Measurements from ENCODE around the gene NID2.

NID2 gene, protein sequence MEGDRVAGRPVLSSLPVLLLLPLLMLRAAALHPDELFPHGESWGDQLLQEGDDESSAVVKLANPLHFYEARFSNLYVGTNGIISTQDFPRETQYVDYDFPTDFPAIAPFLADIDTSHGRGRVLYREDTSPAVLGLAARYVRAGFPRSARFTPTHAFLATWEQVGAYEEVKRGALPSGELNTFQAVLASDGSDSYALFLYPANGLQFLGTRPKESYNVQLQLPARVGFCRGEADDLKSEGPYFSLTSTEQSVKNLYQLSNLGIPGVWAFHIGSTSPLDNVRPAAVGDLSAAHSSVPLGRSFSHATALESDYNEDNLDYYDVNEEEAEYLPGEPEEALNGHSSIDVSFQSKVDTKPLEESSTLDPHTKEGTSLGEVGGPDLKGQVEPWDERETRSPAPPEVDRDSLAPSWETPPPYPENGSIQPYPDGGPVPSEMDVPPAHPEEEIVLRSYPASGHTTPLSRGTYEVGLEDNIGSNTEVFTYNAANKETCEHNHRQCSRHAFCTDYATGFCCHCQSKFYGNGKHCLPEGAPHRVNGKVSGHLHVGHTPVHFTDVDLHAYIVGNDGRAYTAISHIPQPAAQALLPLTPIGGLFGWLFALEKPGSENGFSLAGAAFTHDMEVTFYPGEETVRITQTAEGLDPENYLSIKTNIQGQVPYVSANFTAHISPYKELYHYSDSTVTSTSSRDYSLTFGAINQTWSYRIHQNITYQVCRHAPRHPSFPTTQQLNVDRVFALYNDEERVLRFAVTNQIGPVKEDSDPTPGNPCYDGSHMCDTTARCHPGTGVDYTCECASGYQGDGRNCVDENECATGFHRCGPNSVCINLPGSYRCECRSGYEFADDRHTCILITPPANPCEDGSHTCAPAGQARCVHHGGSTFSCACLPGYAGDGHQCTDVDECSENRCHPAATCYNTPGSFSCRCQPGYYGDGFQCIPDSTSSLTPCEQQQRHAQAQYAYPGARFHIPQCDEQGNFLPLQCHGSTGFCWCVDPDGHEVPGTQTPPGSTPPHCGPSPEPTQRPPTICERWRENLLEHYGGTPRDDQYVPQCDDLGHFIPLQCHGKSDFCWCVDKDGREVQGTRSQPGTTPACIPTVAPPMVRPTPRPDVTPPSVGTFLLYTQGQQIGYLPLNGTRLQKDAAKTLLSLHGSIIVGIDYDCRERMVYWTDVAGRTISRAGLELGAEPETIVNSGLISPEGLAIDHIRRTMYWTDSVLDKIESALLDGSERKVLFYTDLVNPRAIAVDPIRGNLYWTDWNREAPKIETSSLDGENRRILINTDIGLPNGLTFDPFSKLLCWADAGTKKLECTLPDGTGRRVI (N-terminal part only)

DNA sequence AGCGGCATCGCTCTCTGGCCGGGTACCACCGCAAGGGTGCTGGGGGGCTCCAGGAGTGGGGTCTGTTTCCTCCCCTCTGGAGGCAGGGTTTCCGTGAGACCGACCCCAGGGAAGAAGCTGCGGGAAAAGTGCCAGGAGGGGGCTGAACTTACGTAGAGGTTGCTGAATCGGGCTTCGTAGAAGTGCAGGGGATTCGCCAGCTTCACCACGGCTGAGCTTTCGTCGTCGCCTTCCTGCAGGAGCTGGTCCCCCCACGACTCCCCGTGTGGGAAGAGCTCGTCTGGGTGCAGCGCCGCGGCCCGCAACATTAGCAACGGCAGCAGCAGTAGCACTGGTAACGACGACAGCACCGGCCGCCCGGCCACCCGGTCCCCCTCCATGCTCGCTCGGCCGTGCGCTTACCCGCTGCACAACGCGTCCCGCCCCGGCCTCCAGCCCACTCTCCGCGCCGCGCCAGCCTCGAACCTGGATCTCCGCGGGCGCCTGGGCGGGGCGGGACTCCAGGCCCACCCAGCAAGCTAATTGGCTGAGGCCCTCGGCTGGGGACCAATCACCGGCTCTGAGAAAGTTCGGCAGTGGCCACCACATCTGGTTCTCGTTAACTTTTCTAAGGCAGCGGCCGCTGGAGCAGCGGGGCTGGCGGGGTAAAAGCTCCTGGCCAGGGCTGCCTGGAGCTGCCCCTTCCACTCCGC lies at the start of gene NID2:
NID2 (minus strand) TSS at position 445 of the 692 bp plus-strand sequence; CDS start at position 380, 65 bp downstream.
- peak; percentile 9 to 12 for DNase-seq

- DNase-seq, result no peak
Measured at GRCh38 chr14:52117111-52117832, 48.4 kb upstream of the NID2 start.

DNA sequence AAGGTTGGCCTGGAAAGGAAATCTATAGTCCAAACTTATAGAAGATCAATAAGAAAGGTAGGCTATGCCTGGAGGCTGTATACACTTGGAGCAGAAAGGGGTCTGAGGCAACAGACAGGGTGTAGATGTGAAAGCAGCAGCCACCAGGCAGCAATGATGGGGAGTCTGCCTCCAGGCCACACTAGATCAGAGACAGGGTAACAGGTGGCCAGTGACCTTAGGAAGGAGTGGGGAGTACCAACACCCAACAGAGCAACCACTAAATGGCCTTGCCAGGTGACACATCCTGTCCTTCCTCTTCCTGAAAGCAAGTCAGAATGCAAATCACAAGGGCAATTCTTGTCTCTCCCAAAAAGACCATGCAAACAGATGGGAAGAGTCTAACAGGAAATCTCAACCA lies 46.4 kb upstream of the NID2 start:
- no peak for DNase-seq

DNA sequence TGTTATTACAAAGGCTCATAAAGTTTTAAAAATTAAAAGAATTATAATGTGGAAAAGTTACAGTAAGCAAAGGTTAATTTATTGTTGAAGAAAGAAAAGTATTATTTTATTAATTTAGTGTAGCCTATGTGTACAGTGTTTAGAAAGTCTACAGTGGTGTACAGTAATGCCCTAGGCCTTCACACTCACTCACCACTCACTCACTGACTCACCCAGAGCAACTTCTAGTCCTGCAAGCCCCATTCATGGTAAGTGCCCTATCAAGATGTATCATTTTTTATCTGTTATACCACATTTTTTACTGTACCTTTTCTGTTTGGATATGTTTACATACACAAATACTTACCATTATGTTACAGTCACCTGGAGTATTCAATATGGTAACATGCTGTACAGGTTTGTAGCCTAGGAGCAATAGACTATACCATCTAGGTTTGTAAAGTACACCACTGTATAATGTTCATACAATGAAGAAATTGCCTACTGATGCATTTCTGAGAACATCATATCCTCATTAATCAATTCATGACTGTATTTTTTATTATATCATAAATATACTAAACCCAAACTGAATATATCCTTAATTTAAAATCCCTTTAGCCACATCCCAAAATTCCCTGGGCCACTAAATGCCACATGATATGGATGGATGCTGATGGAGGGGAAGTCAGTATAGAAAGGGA lies 43.6 kb upstream of the NID2 start:
- DNase-seq, result no peak

- DNase-seq, result no peak
Measured at GRCh38 chr14:52111583-52111982, 42.7 kb upstream of the NID2 start.

- no peak for DNase-seq
Measured at GRCh38 chr14:52110441-52111086, 41.7 kb upstream of the NID2 start.

DNA sequence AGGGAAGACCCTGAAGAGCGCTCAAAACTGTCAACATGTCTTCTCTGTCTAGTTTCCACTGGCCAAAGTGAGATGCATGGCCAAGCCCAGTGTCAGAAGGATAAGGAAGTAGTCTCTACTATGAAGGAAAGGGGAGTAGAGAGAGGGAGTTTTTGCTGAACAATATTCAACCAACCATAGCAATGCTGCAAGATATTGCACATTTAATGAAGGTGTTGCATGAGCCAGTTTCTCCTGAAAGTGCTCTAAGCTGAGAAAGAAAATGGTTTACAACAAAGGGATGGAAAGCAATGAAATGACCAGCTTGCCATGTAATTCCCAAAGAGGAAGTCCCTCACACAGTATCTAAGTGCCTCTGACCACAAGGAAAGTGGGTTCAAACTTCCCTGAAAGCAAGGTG lies 40.0 kb upstream of the NID2 start:
- no peak for DNase-seq

DNA sequence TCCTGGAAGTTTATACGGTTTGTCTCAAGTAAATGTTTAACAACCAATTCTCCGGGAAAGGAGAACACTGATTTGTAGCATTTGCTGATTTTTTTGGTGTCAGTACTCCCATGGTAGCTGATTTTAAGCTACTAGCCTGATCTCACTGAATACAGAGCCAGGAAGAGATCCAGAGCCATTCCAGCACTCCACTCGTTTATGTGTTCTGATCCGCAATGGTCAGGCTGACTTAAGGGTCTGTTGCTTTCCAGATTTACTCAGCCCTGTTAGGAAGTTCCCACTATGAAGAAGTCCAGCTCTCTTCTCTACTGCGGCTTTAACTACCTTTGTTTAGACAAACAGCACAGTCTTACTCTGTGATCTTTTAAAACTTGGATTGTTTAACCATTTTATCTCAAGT lies 38.0 kb upstream of the NID2 start:
- no peak for DNase-seq

DNA sequence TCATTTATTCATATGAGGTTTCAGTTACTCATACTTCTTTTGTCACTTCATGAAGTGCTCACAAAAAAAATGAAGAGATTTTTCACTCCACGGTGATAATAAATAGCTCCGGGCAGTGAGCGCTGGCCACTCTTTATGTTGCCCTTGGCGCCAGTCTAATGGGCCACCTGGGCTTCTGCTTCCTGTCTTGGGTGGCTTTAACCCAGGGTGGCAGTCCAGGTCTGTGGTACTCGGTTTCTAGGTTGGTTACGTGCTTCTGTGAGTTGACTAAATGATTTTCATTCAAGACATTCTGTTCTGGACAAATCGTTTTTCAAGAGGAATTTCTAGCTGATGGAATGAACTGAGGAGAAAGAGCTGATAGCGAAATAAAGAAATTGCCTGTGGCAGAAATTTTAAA lies 34.6 kb upstream of the NID2 start:
- DNase-seq, result no peak

DNA sequence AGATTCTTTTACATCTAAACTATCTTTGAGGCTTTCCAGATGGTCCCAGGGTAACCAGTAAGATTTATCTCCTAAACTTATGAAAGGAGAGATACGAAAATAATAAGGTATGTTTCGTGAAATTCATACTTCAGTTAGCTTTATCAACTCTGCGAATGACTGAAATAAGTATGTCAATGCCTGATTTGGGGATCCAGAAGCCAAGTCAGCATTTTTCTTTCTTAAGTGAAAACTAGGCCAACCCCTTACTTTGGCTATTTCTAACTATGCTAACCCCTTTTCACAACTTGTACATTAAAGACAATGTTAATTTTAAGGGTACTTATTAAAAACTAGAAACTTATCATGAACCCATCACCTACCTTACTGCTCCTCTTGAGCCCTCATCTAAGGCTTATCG lies 26.9 kb upstream of the NID2 start:
- DNase-seq, result no peak

DNA sequence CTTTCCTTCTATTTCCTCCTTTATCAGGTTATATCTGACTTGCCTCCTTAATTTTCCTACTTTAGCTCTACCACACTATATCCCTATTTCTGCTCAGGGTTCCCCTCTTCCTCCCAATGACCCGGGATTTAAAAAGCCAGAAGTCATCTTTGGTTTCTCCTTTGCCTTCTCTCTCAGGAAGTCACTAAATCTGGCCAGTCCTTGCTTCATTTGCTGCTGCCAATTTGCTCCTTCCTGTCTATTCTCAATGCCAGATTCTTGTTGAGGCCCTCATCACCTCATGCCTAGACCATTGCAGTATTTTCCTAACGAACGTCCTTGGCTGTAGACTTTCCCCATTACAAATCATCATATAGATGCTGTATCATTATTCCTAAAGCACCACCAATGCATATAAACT lies 26.5 kb upstream of the NID2 start:
- no peak for DNase-seq

GRCh38 chr14:52094546-52095271 lies 25.9 kb upstream of the NID2 start:
- DNase-seq, result no peak

DNA sequence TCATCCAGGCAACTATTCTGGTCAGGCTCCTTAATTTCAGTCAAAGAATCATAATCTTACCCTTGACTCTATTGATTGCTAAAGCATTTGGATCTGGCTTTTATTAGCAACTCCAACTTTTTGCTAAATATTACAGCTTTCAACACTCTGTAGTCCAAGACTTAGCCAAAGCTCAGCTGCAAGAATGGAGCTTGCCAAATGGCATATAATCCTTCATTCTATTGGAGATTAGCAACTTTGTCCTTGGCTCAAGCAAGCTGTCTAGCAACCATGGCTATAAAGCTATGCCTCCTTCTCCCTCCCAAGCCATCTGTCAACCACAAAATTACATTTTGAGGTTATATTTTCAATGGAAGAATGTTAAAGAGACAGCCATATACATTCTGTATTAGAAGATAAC lies 23.1 kb upstream of the NID2 start:
- no peak for DNase-seq

DNA sequence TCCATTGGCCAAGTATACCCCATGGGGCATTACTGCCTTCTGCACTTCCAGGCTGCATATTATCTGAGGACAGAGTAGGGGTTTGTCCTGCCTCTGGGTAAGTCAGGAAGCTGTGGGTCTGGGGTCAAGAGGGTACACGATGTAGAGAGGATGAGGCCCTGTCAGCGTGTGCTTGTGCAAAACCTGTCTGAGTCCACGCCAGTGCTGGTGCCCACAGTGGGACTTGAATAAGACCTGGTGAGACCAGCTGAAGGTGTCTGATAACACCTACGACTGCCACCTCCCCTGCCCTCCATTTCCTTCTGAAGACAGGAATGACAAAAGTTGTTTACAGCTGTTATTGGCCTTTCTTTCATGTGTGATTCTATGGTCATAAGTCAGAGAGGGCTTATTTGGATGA lies 22.1 kb upstream of the NID2 start:
- no peak for DNase-seq

DNA sequence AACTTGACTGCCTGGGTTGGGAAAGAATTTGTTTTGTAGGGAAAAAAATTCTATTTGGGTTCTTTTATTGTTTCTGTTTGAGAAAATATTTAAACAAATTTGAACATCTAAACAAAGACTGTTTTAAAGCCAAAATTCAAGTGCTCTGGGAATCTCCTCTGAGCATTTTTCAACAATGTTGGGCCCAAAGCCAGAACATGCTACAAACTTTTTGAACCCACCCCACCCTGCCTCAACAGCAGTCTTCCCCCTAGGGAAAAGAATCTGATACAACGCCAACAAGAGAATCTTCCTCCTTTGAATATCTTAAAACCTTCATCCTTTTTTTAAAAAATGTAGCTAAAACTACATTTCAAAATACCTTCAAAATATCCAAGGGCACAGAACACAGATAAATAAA lies 20.4 kb upstream of the NID2 start:
- DNase-seq, result no peak

DNA sequence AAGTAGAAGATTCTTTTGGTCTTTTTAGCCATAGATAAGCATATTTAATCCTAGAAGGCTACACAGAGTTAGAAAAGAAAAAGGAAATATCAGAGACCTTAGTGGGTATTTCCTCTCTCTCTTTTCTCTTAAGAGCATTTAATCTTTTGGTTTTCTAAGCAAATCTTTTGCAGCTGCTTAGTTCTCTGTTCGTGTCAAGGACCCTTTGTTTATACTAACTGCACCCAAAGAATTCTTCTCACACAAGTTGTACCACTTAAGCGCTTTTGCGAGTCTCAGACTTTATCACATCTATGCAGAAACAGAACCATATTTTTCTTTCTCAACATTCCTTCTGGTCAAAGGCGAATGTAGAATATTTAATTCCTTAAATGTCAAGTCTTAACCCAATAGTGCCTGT lies 17.9 kb upstream of the NID2 start:
- DNase-seq, result no peak

GRCh38 chr14:52082903-52083302 lies 14.0 kb upstream of the NID2 start:
- no peak for DNase-seq

DNA sequence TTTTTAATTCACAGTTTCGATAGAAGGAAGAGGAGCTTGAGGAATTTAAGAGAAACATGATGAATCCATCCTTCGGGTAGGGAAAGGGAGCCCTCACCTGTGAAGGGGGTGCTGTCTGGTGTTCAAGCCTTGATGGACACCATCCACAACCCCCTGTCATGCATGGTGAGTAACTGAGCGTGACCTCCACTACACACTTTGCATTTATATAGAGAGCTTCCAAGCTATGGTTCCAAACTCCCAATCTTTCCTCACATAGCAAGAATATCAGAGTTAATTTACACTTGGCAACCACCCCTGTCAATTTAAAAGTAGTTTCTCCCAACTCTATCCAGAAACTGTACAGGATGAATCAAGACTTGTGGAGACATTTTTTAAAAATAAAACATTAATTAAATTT lies 13.1 kb upstream of the NID2 start:
- DNase-seq, result no peak

GRCh38 chr14:52080808-52081755 lies 12.2 kb upstream of the NID2 start:
- no peak for DNase-seq
